GM12892 (cell line): ENCODE data around the gene NEAT1.

ENCODE experiments used
- POLR2A ChIP-seq: IDR thresholded peaks from 2 replicates; pipeline ENCODE4 v1.6.1; 2011; ENCODE audit warnings: low read depth, low read length, control low read depth
- POLR2AphosphoS5 ChIP-seq: IDR thresholded peaks from 2 replicates; pipeline ENCODE4 v1.6.1; 2011; ENCODE audit warnings: low read depth, low read length, control low read depth

GRCh38 chr11:65395961-65396530, 26.6 kb upstream of the NEAT1 start:
- TF ChIP-seq POLR2A (no peak), POLR2AphosphoS5 (no peak)
